ENCODE measurements around the gene CALD1.

The CALD1 gene

GRCh38 chr7:134799377-134799776 is 19.9 kb downstream of the CALD1 start:
- TF ChIP-seq CTCF (IDR thresholded peaks at IDR 0.05; ENCODE audit: insufficient read depth, low read length) = no peak
- no peak for TF ChIP-seq POLR2AphosphoS5 (IDR thresholded peaks at IDR 0.05; ENCODE audit: low read depth)
- no peak for TF ChIP-seq REST (IDR thresholded peaks at IDR 0.05; ENCODE audit: insufficient replicate concordance, low read depth)
- no peak for TF ChIP-seq GABPA (IDR thresholded peaks at IDR 0.05; ENCODE audit: low read depth)
- no peak for DNase-seq (ENCODE audit: low read depth in 1 of 2, low spot score in 1 of 2)
- Histone ChIP-seq H3K27ac (replicated peaks) (no peak overlapping the region), H3K4me3 (replicated peaks; ENCODE audit: insufficient read depth, low read length) (no peak overlapping the region), H3K27me3 (ENCODE audit: insufficient read depth, poor library complexity, severe bottlenecking) (peaks cover 3% of the 10 kb centered on the region)

GRCh38 chr7:134802762-134803161 is 23.3 kb downstream of the CALD1 start:
- Histone ChIP-seq H3K27ac (replicated peaks) (no peak overlapping the region), H3K27me3 (ENCODE audit: insufficient read depth, poor library complexity, severe bottlenecking) (peaks cover 3% of the 10 kb centered on the region), H3K4me3 (replicated peaks; ENCODE audit: insufficient read depth, low read length) (no peak overlapping the region)
- DNase-seq (ENCODE audit: low read depth in 1 of 2, low spot score in 1 of 2) = no peak
- no peak for TF ChIP-seq CTCF (IDR thresholded peaks at IDR 0.05; ENCODE audit: insufficient read depth, low read length)
- TF ChIP-seq POLR2AphosphoS5 (IDR thresholded peaks at IDR 0.05; ENCODE audit: low read depth) = no peak
- TF ChIP-seq SPI1 (IDR thresholded peaks at IDR 0.05; ENCODE audit: borderline replicate concordance, low read depth) = no peak
- no peak for TF ChIP-seq GABPA (IDR thresholded peaks at IDR 0.05; ENCODE audit: low read depth)
- no peak for TF ChIP-seq REST (IDR thresholded peaks at IDR 0.05; ENCODE audit: insufficient replicate concordance, low read depth)

GRCh38 chr7:134804351-134804750 is 24.9 kb downstream of the CALD1 start:
- TF ChIP-seq POLR2AphosphoS5 (IDR thresholded peaks at IDR 0.05; ENCODE audit: low read depth) (no peak), SPI1 (IDR thresholded peaks at IDR 0.05; ENCODE audit: borderline replicate concordance, low read depth) (no peak), REST (IDR thresholded peaks at IDR 0.05; ENCODE audit: insufficient replicate concordance, low read depth) (no peak), CTCF (IDR thresholded peaks at IDR 0.05; ENCODE audit: insufficient read depth, low read length) (no peak), GABPA (IDR thresholded peaks at IDR 0.05; ENCODE audit: low read depth) (no peak)
- Histone ChIP-seq H3K27me3 (ENCODE audit: insufficient read depth, poor library complexity, severe bottlenecking) (peaks cover 3% of the 10 kb centered on the region), H3K4me3 (replicated peaks; ENCODE audit: insufficient read depth, low read length) (no peak overlapping the region), H3K27ac (replicated peaks) (no peak overlapping the region)
- DNase-seq (ENCODE audit: low read depth in 1 of 2, low spot score in 1 of 2) = no peak

All from HL-60 (cell line).